Glutamatergic neuron (in vitro differentiated cells): ENCODE results near the gene FNIP1. TPM values are rescaled to one million over a fixed set of nuclear protein-coding genes. Genes with fewer than 3 reads are reported as not detected.

Experiments used
- DNase-seq: peaks from one replicate; pipeline ENCODE4 v3.0.0; 2022
- H3K27ac Mint-ChIP-seq: one replicate; pipeline ENCODE4 v1.8.0; 2020; ENCODE audit warnings: mild to moderate bottlenecking, mixed read lengths, inconsistent platforms; ENCODE audit not compliant: unreplicated experiment
- H3K27me3 Mint-ChIP-seq: one replicate; pipeline ENCODE4 v1.8.0; 2020; ENCODE audit warnings: mild to moderate bottlenecking, moderate library complexity, mixed read lengths, inconsistent platforms; ENCODE audit not compliant: unreplicated experiment
- H3K36me3 Mint-ChIP-seq: one replicate; pipeline ENCODE4 v1.8.0; 2020; ENCODE audit warnings: mild to moderate bottlenecking, mixed read lengths, inconsistent platforms; ENCODE audit not compliant: unreplicated experiment
- H3K4me1 Mint-ChIP-seq: one replicate; pipeline ENCODE4 v1.8.0; 2020; ENCODE audit warnings: mild to moderate bottlenecking, low read depth, mixed read lengths, inconsistent platforms; ENCODE audit not compliant: unreplicated experiment
- H3K4me3 Mint-ChIP-seq: one replicate; pipeline ENCODE4 v1.8.0; 2020; ENCODE audit warnings: mild to moderate bottlenecking, mixed read lengths, inconsistent platforms; ENCODE audit not compliant: unreplicated experiment
- H3K9me3 Mint-ChIP-seq: one replicate; pipeline ENCODE4 v1.8.0; 2020; ENCODE audit warnings: mild to moderate bottlenecking, moderate library complexity, mixed read lengths, inconsistent platforms; ENCODE audit not compliant: unreplicated experiment
- total RNA-seq: library from RNA; stranded (reverse); fragmentation: NEBNext Ultra II Directional; extraction: Animal tissue kit (Norgen Biotek cat#: 25700); gene quantifications from one replicate; pipeline ENCODE4 v1.2.1, GENCODE V29; 2021; ENCODE audit not compliant: unreplicated experiment
- TF ChIP-seq, protein P1 (sequence below): fragments of 200-600 bp; sonication (generic); IDR thresholded peaks from one replicate; pipeline ENCODE4 v1.5.0; 2021; ENCODE audit not compliant: partially characterized antibody, unreplicated experiment

FNIP1 gene
- total RNA-seq, 1 donor from 2014 or later: 23.2 TPM

DNA sequence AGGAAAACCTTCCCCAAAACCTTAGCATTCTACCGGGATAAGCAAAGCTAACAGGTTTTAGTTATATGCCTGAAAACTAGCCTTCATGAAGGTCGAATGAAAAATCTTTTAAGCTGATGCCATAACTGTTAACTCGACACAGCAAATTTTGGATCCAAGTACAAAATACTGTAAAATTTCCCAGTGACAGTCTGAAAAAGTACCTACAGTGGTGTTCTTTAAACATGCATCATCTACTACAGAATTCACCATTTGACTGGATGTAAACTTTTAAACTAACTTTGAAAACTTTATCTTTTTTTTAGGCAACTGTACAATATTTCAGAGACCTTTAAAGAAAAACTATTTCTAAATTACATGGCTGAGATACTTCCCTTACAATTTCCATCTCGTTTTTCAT lies 162.6 kb downstream of the FNIP1 start:
- Mint-ChIP-seq H3K27ac (peak overlapping the region; percentile 96), H3K9me3 (peaks cover 12% of the 10 kb centered on the region), H3K36me3 (no peaks in the 10 kb centered on the region), H3K27me3 (peaks cover 7% of the 10 kb centered on the region), H3K4me1 (peaks cover 12% of the 10 kb centered on the region), H3K4me3 (peak overlapping the region; percentile 98)
- DNase-seq: no peak
- TF ChIP-seq, protein P1, sequence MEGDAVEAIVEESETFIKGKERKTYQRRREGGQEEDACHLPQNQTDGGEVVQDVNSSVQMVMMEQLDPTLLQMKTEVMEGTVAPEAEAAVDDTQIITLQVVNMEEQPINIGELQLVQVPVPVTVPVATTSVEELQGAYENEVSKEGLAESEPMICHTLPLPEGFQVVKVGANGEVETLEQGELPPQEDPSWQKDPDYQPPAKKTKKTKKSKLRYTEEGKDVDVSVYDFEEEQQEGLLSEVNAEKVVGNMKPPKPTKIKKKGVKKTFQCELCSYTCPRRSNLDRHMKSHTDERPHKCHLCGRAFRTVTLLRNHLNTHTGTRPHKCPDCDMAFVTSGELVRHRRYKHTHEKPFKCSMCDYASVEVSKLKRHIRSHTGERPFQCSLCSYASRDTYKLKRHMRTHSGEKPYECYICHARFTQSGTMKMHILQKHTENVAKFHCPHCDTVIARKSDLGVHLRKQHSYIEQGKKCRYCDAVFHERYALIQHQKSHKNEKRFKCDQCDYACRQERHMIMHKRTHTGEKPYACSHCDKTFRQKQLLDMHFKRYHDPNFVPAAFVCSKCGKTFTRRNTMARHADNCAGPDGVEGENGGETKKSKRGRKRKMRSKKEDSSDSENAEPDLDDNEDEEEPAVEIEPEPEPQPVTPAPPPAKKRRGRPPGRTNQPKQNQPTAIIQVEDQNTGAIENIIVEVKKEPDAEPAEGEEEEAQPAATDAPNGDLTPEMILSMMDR: no peak

DNA sequence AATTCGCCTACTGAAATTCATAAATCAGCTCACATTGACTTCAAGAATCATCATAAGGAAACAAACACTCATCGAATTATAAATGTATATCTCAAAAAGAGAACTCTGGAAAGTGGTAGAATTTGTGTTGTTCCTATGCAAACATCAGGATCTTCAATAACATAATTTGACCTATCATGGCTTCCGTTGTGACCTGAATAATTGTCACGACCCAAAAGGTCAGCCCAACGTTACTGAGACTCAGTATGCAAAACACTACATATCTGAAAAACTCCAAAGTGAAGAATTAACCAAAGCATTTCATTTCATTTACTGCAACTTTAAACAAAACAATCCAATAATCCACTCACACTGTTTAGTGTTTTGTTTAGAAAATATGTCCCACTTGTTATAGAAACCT lies 163.0 kb downstream of the FNIP1 start:
- H3K27ac Mint-ChIP-seq: peak overlapping the region; percentile 96

DNA sequence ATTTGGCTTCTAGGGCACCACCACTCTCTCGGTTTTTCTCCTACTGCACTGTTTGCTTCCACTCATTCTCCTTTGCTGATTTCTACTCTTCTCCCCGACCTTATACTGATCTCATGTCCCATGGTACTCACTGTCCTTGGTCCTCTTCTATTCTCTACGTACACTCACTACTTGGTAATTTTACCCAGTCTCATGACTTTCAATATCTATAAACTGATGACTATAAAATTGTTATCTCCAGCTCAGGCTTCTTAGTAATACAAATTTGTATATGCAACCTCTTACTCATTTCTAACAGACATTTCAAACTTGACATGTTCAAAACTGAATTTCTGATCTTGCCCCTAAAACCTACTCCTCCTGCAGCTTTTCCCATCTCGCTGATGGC lies 165.9 kb downstream of the FNIP1 start:
- no peak overlapping the region for H3K27ac Mint-ChIP-seq
- no peak overlapping the region for H3K4me3 Mint-ChIP-seq

More for the DNA sequence above, 163.0 kb downstream of the FNIP1 start:
- TF ChIP-seq, protein P1: no peak
- Mint-ChIP-seq H3K36me3 (no peaks in the 10 kb centered on the region), H3K9me3 (peaks cover 12% of the 10 kb centered on the region), H3K27me3 (peaks cover 7% of the 10 kb centered on the region), H3K4me1 (peaks cover 16% of the 10 kb centered on the region), H3K4me3 (peak overlapping the region; percentile 98)
- no peak for DNase-seq

DNA sequence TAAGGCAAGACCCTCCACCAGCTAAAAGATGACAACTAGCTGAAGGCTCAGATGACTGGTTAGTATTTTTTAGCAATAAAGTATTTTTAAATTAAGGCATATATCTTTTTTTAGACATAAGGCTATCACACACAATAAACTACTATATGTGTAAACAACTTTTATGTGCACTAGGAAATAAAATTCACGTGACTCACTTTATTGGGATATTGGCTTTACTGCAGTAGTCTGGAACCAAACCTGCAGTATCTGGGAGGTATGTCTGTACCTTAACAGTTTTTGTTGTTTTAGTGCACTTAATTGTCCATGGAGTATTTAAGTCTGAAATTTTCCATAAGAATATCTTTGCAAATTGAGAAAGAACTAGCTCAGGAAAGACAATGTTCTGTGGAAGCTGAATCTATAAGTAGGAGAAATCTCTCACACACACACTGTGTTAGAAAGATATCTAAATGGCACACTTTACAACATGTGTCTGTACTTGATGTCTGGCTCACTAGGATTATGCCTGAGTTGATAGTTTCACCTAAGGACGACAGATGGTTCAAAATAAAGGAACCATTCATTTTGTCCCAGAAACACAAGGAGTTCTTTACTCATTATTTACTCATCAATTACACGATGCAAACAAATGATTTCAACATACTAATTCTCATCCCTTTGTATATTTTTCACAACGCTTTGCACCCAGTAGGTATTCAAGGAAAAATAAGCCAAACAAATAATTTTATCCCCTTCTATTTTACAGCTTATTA lies 166.4 kb downstream of the FNIP1 start:
- Mint-ChIP-seq H3K9me3 (peaks cover 10% of the 10 kb centered on the region), H3K4me1 (peaks cover 17% of the 10 kb centered on the region), H3K27me3 (peaks cover 6% of the 10 kb centered on the region), H3K4me3 (no peak overlapping the region), H3K27ac (no peak overlapping the region), H3K36me3 (no peaks in the 10 kb centered on the region)
- no peak for DNase-seq
- TF ChIP-seq, protein P1: no peak

More for the DNA sequence above, 165.9 kb downstream of the FNIP1 start:
- DNase-seq: no peak
- Mint-ChIP-seq H3K9me3 (peaks cover 12% of the 10 kb centered on the region), H3K36me3 (no peaks in the 10 kb centered on the region), H3K4me1 (peaks cover 17% of the 10 kb centered on the region), H3K27me3 (peaks cover 7% of the 10 kb centered on the region)
- TF ChIP-seq, protein P1: no peak

DNA sequence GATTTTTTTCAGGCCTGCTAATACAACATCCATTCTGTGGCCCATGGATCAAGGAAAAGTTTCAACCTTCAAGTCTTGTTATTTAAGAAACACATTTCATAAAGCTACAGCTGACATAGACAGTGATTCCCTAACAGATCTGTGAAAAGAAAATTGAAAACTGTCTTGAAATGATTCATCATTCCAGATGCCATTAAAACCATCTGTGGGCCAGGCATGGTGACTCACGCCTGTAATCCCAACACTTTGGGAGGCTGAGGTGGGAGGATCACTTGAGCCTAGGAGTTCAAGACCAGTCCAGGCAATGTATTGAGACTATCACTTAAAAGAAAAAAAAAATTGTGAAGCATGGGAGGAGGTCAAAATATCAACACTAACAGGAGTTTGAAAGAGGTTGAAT lies 167.8 kb downstream of the FNIP1 start:
- DNase-seq: no peak
- no peaks in the 10 kb centered on the region for H3K36me3 Mint-ChIP-seq
- peaks cover 15% of the 10 kb centered on the region for H3K4me1 Mint-ChIP-seq
- H3K27me3 Mint-ChIP-seq: peaks cover 1% of the 10 kb centered on the region
- H3K27ac Mint-ChIP-seq: no peak overlapping the region
- no peaks in the 10 kb centered on the region for H3K9me3 Mint-ChIP-seq
- no peak overlapping the region for H3K4me3 Mint-ChIP-seq
- TF ChIP-seq, protein P1: no peak
